HEK293T (cell line): ENCODE data around the gene GZMB.

Experiments used
- BHLHE40 ChIP-seq: fragments of 450-650 bp; IDR thresholded peaks from 2 replicates; pipeline ENCODE4 v1.6.1; 2016; ENCODE audit warnings: mild to moderate bottlenecking, moderate library complexity, borderline replicate concordance
- ELF4 ChIP-seq: fragments of 450-650 bp; IDR thresholded peaks from 2 replicates; pipeline ENCODE4 v1.6.1; 2017; ENCODE audit warnings: antibody characterized with exemption
- FOXA1 ChIP-seq: fragments of 450-650 bp; IDR thresholded peaks from 2 replicates; pipeline ENCODE4 v1.6.1; 2016; ENCODE audit warnings: mild to moderate bottlenecking
- SP1 ChIP-seq: fragments of 450-650 bp; IDR thresholded peaks from 2 replicates; pipeline ENCODE4 v1.6.1; 2017
- SUZ12 ChIP-seq: fragments of 450-650 bp; IDR thresholded peaks from 2 replicates; pipeline ENCODE4 v1.6.1; 2016; ENCODE audit warnings: mild to moderate bottlenecking

- TF ChIP-seq FOXA1 = no peak
- TF ChIP-seq ELF4 = no peak
- no peak for TF ChIP-seq SP1
- no peak for TF ChIP-seq BHLHE40
- TF ChIP-seq SUZ12 = no peak
Measured at GRCh38 chr14:24607081-24607480, 26.9 kb downstream of the GZMB start.
